ENCODE data around the gene ZNF460.

GRCh38 chr19:57245066-57245465, 35.2 kb upstream of the ZNF460 start:
- TF ChIP-seq, protein P1, sequence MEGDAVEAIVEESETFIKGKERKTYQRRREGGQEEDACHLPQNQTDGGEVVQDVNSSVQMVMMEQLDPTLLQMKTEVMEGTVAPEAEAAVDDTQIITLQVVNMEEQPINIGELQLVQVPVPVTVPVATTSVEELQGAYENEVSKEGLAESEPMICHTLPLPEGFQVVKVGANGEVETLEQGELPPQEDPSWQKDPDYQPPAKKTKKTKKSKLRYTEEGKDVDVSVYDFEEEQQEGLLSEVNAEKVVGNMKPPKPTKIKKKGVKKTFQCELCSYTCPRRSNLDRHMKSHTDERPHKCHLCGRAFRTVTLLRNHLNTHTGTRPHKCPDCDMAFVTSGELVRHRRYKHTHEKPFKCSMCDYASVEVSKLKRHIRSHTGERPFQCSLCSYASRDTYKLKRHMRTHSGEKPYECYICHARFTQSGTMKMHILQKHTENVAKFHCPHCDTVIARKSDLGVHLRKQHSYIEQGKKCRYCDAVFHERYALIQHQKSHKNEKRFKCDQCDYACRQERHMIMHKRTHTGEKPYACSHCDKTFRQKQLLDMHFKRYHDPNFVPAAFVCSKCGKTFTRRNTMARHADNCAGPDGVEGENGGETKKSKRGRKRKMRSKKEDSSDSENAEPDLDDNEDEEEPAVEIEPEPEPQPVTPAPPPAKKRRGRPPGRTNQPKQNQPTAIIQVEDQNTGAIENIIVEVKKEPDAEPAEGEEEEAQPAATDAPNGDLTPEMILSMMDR (IDR thresholded peaks at IDR 0.05): no peak
- no peak for TF ChIP-seq POLR2A (IDR thresholded peaks at IDR 0.05)

All from transverse colon (tissue), 3 donors.